GM19395 (cell line): ENCODE data around the gene CREBBP.

Source experiments
- ATAC-seq: cut with Tn5 transposase; IDR thresholded peaks from one replicate; pipeline ENCODE4 v1.9.1; 2021; ENCODE audit warnings: mild to moderate bottlenecking, moderate library complexity; ENCODE audit not compliant: unreplicated experiment

CREBBP gene

DNA sequence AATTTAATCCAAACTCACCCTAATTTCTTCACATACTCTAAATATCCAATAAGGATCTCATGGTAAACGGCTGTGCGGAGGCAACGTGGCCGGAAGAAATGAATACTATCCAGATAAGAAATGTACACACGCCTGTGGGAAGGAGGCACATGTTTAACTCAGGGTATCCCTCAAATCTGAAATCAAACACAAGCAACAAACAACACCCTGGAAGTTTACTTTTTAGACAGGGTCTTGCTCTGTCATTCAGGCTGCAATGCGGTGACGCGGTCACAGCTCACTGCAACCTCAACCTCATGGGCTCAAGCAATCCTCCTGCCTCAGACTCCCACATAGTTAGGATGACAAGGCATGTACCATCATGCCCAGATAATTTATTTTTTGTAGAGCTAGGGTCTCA is 142.0 kb downstream of the CREBBP start:
- ATAC-seq: no peak

DNA sequence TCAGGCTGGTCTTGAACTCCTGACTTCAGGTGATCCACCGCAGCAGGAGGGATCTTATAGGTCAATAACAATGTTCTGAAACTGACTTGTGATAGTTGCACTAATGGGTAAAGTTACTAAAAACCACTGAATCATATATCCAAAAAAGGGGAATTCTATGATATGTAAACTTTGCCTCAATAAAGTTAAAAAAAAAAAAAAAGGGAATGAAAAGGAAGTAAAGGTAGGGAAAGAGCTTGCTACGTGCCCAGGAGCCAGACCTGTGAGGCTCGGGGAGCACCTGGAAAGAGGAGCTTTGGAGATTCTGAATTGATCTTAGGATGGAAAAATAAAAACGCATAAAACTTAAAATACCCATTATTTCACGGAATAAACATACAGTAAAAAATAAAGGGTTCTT is 142.4 kb downstream of the CREBBP start:
- no peak for ATAC-seq

DNA sequence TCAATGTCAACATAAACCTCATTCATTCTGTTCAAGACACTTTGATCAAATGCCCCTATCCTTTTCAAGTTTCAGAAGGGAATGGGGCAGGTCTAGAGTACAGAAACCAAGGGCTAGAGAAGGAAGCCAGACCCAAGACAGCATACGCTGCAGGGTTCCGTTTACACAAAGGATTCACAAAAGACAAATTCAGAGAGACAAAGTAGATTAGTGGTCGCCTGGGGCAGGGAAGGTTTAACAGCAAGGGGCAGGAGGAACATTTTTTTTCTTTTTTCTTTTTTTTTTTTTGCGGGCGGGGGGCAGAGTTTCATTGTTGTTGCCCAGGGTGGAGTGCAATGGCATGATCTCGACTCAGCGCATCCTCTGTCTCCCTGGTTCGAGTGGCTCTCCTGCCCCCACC is 143.3 kb downstream of the CREBBP start:
- no peak for ATAC-seq

DNA sequence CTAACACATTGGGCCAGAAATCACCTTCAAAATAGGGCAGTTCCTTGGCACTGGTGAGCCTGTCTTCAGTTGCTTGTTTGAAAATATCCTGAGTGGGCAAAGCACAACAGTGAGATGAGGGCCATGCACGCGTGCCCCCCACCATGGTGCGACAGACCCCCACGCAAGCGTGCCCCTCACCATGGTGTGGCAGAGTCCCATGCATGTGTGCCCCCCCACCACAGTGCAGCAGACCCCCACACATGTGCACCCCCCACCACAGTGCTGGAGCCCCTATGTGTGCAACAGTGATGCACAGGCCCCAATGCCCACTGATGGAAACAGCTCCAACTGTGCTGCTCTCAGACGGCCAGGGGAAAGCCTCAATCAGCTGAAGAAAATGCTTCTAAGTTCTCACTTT is 144.4 kb downstream of the CREBBP start:
- no peak for ATAC-seq

DNA sequence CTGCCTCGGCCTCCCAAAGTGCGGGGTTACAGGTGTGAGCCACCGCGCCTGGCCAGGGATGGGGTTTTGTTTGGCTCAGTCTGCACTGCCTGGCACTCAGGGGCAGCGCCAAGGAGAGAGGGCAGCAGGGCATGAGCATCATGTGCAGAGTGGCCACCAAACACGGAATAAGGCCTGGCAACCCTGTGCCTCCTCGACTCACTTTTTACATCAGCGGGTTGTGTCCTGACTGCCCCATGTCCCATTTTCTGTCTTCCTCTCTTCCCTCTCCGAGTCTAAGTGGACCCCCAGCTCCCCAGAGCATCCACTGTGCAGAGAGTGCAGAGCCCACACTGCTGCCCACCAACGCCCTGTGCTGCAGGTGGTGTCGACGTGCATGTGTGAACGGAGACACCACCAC is 145.0 kb downstream of the CREBBP start:
- no peak for ATAC-seq

DNA sequence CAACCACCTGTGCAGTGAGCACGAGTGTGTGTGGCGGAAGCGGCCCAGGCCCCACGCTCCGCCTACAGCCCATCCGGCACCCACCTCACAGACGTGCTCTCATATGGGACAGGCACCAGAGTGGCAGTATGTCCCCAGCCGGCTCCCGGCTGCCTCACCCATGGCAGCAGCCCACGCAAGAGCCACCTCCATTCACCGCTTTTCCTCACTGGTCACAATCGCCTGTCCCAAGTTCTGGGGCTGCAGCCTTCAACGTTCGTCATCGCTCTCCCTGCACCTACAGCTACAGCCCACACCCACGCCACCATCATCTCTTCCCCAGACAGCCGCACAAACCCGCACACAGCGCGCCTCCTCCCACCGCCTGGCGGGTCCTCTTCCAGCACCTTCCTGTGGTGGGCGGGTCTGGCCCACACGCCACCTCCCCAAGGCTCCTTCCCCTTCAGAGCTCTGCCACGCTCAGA is 145.7 kb downstream of the CREBBP start:
- no peak for ATAC-seq

DNA sequence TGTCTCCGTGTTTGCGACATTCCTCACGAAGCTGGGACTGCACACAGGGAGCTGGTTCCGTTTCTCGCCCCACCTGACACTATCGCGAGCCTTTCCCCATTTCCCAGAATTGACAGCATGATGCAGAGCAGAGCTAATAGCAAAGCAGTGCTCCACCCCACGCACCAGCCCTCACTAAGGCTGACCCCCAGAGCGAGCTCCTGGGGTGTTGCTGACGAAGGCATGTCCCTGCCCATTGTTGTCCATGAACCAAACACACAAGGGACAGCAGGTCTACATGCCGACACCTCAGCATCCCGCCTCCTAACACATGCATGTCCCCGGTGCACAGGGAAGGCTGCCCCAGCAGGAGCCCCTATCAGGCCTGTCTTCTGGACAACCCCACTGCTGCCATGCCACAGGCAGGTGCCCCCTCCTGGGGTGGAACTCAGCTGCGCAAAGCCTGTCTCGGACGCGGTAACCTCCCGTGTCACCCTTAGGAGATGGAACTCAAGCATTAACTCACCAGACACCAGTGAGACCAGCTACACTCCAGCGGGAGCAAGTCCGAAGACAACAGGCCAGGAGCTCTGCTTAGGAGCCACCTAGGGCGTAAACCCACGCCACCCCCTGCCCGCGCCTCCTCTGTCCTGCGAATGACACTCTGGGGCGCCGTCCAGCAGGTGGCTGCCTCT is 146.3 kb downstream of the CREBBP start:
- ATAC-seq: no peak

DNA sequence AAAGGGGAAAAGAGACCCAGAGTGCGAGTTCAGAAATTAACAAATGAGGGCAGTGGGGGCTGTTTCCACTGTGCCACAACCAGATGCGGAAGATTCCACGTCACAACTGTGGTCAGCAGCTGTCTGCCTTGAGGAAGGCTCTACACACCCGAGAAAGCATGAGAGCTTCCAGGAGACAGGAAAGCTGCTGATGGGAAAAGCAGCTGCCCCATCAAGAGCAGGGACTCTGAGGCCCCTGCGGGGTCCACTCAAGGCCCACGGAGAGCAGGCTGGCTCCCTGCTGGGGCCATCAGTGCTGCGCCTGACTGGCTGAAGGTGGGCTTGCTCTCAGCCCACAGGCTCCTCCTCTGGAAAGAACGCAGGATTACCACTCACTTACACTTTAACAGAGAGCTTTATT is 148.3 kb downstream of the CREBBP start:
- ATAC-seq: no peak

DNA sequence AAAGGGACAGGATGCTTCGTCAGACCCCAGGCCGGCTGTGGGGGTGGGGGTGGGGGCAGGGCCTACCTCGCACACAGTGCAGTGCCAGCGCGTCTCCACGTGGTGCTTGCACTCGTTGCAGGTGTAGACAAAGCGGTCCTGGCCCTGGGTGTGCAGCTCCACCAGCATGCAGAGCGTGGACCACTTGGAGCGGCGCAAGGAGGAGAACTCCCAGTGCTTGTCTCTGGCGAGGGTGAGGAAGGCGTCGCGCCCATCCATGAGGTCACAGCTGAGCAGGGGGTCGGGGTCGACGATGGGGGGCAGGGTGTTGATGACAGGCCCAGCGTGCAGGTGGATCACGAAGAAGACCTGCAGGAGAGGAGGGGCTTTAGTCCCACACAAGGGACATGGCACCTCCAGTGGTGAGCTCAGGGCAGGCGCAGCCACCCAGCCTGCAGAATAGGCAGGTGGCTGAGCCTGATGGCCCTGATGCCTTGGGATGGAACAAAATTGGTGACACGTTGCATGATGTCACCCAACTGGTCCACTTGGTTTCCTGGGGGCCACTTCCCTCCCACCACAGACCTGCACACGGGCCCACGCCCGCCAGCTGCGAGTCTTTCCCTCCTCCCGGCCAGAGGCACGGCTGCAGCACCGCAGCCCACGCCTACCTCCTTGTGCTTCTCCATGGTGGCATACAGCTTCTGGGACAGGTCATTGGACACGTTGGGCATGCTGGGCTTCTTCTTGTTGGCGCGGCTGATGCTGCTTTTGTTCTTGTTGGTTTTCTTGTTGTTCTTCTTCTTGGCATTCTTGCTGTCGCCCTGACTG is 149.2 kb downstream of the CREBBP start:
- ATAC-seq: no peak

DNA sequence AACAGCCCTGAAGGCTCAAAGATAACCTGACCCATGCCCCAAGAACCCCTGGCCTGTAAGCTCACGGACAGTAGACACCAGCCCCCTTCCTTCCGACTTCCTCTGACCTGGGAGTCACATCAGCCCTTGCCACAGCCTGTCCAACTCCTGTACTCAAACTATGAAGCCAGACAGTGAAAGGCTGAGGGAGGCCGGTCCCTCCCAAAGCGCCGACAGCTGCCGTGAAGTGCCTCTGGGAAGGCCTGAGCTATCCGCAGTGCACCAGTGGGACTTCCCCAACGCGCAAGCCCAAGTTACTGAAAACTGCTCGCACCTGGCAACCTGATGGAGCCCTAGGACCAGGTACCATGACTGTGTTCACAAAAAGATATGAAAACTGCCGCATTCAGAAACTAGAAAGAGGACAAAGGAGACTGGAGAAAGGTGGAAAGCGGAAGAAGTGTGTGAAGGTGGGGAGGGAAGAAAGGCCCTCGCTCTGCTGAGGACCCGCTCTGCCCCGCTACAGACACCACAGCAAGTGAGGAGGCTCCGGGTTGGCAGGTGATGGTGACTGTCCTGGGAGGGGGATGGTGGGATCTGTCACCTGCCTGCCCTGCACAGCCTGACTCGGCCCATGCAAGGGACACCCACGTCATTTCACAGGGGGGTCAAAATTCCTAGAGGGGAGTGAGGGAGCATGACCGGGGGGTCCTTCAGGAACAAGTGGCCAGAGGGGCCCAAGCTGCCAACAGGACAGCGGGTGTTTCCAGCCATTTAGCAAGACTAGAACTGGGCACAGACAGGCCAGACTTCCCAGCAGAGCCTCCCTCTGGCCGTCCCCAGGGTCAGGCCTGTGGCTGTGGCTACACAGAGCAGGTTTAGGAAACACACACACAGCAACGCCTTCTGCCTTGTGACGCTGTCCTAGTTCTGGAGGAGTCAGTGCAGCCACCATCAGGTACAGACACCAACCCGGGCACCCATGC is 150.1 kb downstream of the CREBBP start:
- ATAC-seq: no peak

DNA sequence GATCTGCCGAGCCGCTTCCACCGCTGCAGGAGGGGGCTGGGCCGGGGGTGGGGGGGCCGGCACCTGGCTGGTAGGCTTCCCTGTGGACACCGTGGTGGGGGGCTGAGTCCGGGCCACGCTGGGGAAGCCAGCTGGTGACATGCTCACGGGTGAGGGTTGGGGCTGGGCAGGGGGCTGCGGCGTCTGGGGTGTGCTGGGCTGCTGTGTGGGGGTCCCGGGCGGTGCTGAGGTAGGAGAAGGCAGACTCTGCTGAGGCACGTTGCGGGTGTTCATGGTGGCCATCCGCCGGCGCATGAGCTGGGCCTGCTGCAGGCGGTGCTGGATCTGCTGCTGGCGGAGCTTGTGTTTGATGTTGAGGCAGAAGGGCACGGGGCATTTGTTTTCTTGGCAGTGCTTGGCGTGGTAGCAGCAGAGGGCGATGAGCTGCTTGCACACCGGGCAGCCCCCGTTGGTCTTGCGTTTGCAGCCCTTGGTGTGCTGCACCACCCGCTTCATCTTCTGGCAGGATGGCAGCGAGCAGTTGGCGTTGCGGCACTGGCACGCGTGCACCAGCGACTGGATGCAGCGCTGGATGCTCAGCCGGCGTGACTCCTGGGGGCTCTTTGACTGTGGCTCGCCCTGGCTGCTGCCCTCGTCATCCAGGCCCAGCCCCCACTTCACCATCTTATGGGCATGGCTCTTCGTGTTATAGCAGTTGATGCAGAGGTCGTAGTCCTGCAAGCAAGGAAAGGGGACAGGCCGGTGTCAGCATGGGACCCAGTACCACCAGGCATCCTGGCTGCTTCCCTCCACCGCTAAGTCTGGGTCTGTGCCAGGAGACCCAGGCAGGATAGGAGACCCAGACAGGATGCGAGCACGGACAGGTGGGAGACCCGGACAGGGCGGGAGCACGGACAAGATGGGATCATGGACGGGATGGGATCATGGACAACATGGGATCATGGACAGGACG is 151.1 kb downstream of the CREBBP start:
- ATAC-seq: no peak

DNA sequence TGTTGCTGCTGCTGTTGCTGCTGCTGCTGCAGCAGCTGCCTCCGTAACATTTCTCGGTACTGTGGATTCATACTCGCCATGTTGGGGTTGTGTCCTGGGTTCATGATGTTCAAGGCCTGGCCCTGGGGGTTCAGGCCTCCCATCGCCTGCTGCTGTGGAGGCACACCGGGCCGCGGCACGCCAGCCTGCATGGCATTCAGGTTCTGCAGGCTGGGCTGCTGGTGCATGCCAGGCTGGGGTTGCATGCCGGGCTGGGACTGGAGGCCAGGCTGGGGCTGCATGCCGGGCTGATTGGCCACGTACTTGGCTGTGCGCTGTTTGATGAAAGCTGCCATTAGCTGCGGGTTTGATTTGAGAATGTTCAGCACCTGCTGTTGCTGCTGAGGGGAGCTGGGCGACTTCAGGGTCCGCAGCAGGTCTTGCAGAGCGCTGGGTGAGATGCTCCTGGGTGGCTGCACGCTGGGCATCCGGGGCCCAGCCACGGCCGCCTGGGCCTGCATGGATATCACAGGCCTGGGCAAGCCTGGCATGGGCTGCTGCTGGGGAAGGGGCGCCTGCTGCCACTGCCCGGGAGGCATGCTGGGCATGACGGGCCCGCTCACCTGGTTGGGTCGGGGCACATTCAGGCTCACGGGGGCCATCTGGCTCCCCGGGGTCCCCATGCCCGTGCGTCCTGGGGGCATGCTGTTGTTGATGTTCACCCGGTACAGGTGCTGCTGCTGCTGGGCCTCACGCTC is 151.9 kb downstream of the CREBBP start:
- ATAC-seq: no peak

DNA sequence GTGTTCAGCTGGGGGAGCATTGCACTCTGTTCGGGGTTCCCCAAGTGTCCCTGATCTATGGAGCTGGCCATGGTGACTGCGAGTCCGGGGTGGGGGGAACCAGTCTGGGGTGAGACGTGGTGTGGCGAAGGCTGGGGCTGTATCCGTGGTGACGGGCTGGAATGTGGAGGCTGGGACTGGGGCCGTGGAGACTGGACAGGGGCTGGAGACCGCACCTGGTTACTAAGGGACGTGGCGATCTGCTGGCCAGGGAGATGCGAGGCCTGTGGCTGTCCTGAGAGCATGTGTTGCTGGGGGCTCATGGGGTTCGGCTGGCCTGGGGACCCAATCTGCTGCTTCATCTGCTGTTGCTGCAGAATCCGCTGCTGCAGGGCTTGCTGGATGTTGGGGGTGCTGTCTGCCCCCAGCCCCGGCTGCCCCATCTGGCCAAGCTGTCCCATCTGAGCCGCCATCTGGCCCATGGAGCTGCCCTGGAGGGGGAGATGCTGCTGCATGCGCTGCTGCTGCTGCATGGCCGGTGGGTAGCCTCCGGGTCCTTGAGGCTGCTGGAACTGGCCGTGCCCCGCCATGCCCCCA is 152.6 kb downstream of the CREBBP start:
- no peak for ATAC-seq

DNA sequence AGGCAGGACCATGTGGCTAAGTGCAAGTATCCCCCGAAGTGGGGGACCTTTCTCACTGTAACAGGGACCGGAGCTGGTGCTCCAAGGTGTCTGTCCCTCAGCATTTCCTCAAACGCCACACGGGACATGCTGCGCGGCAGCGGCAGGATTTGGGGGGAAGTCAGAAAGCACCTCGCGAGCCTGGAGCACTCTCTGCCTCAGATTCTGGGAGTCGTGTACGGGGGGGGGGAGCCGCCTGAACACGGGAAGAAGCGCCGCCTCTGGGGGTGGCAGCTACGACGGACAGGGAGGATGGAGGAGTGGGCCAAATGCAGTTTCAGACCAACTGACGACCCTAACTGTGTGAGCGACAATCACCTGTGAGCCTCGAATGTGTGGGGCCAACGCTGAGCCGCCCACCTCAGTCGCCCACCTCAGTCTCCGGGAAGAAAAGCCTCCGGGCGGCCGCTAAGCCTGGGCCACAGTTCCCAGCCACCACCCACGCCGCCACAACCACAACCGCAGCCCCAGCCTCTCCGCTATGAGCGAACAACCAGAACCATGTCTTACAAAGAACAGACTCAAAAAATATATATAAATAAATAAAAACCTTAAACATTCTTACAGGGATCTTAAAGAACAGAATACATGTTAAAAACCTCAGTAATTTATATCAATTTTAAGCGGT is 154.4 kb downstream of the CREBBP start:
- no peak for ATAC-seq

DNA sequence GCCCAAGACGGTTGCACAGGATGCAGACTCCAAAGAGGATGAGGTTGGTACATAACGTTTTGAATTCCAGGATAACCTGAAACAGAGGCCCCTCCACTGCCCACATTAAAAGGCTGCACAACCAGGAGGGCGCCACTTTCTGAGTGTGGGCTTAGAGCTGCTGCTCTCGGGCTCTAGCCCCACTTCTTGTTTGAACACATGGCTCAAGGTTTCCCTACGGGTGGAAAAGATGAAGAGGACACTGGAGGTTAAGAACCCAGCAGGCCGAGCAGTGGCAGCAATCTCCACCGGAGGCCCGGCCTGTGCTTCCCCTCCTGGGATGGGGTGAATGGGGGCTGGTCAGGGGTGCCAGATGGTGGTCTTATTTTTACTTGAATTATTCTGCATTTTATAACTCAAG is 155.2 kb downstream of the CREBBP start:
- no peak for ATAC-seq

DNA sequence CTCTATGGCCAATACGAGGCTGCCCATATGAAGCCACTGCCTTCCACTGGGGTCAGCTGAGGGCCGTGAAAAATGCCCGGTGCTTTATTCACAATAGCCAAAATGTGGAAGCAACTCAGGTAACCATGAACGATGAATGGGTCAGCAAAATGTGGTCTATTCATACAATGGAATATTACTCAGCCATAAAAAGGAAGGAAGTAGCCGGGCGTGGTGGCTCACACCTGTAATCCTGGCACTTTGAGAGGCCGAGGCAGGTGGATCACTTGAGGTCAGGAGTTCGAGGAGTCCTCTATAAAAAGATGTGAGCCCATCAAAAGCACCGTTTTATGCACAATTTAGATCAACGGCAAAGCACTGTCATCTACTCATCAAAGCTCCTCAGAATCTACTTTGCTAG is 158.0 kb downstream of the CREBBP start:
- no peak for ATAC-seq

DNA sequence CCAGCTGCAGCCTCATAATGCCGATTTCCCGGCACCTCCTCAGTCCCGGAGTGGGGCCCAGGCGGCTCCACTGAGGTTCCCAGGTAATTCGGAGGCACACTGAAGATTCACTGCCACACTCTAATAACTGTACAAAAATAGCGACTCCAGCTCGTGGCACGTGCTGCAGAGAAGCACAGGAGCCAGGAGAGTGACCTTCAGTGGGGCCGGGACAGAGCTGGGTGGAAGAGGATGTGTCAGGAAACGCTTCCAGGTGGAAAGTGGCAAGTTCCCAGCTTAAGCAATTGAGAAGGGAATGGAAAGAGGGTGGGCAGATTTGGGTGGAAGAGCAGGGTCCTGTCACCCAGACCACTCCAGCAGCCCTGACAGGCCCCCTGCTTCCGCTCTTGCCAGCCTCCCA is 160.1 kb downstream of the CREBBP start:
- ATAC-seq: no peak

DNA sequence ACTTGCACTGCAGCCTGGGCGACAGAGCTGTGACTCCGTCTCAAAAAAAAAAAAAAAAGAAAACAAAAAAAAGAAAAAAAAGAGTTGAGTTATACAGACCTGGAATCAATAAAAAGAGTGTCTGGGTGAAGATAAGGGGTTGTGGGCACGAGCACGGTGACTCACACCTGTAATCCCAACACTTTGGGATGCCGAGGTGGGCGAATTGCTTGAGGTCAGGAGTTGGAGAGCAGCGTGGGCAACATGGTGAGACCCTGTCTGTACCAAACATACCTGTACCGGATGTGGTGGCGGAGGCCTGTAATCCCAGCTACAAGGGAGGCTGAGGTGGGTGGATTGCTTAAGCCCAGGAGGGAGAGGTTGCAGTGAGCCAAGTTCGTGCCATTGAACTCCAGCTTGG is 161.9 kb downstream of the CREBBP start:
- no peak for ATAC-seq

DNA sequence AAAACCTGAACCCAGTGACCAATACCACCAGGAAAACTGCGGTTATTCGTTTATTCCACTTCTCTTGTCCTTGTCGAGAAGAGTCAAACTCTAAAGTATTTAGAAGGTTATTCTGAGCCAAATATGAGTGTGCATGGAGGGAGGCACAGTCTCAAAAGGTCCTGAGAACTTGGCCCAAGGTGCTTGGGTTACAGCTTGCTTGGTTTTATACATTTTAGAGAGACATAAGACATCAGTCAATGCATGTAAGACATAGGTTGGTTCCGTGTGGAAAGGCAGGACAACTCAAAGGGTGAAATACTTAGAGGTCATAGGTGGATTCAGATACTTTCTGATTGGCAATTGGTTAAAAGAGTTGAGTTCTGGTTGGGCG is 162.5 kb downstream of the CREBBP start:
- no peak for ATAC-seq
